HCT116 (cell line): ENCODE measurements around the gene GLT8D2. TPM values are rescaled to one million over a fixed set of nuclear protein-coding genes. Genes with fewer than 3 reads are reported as not detected.

Experiments used
- ATAC-seq: fragments of 200-7000 bp; cut with Tn5 transposase; 2 replicates; pipeline ENCODE4 v1.9.1; 2020; ENCODE audit warnings: mild to moderate bottlenecking, moderate library complexity
- BruUV-seq: library from RNA; stranded (reverse); fragments of 400-500 nt; replicated peaks from 2 replicates; lab custom pipeline; 2021; lab: Mats Ljungman, UMichigan
- CTCF ChIA-PET: fragments of 300-600 bp; sonication (Branson Sonifier 250); formaldehyde crosslinking; loops from one replicate; lab custom pipeline; 2021; ENCODE audit warnings: antibody characterized with exemption; lab: Charles Lee
- POLR2A ChIA-PET: fragments of 300-600, 350-600 bp; sonication (Branson Sonifier 250); formaldehyde crosslinking; loops from one replicate; lab custom pipeline; 2021; ENCODE audit warnings: antibody characterized with exemption; lab: Charles Lee
- RAD21 ChIA-PET, 2 experiments: fragments of 300-600 bp; sonication (Branson Sonifier 250); formaldehyde crosslinking; loops; one replicate each; lab custom pipeline; 2023; ENCODE audit warnings: low total read pairs in 2 of 2; ENCODE audit not compliant: uncharacterized antibody in 2 of 2, unreplicated experiment in 2 of 2, low non-redundant PET in 1 of 2; lab: Charles Lee
- DNase-seq: peaks from one replicate; pipeline ENCODE4 v3.0.0-alpha.2; 2010; ENCODE audit warnings: low read depth, low spot score
- H2AFZ ChIP-seq: fragments of 200-600 bp; shearing (Covaris generic), sonication (generic); 2 replicates; pipeline ENCODE4 v1.6.1; 2017; ENCODE audit warnings: low read depth, mixed run types, mixed read lengths, antibody characterized with exemption, low read length; ENCODE audit not compliant: poor library complexity, severe bottlenecking
- H3K27ac ChIP-seq: 2 replicates; pipeline ENCODE4 v1.5.1; 2012; ENCODE audit warnings: low read depth, low read length
- H3K27me3 ChIP-seq: fragments of 200-600 bp; sonication (generic); 2 replicates; pipeline ENCODE4 v1.6.1; 2016; ENCODE audit warnings: mixed run types, low read length, mixed read lengths; ENCODE audit not compliant: insufficient read depth
- H3K36me3 ChIP-seq, 2 experiments: fragments of 200-500 bp in 1 of 2; fragments of 200-600 bp in 1 of 2; sonication (Bioruptor generic) in 1 of 2; sonication (generic) in 1 of 2; 2 replicates each; pipeline versions ENCODE4 v1.5.1 to v1.6.1; 2014 to 2016; ENCODE audit warnings: low read length in 2 of 2, inconsistent platforms in 1 of 2, mixed read lengths in 1 of 2, mixed run types in 1 of 2; ENCODE audit not compliant: insufficient read depth in 2 of 2, control insufficient read depth in 1 of 2
- H3K4me1 ChIP-seq, 2 experiments: fragments of 200-600 bp in 1 of 2; sonication (generic) in 1 of 2; 2 replicates each; pipeline versions ENCODE4 v1.5.1 to v1.6.1; 2012 to 2017; ENCODE audit warnings: low read length in 2 of 2, inconsistent platforms in 1 of 2, mild to moderate bottlenecking in 1 of 2, mixed read lengths in 1 of 2, mixed run types in 1 of 2, moderate library complexity in 1 of 2; ENCODE audit not compliant: insufficient read depth in 2 of 2, control insufficient read depth in 1 of 2
- H3K4me2 ChIP-seq: fragments of 200-600 bp; sonication (generic); 2 replicates; pipeline ENCODE4 v1.6.1; 2017; ENCODE audit warnings: mixed run types, low read length, mixed read lengths
- H3K4me3 ChIP-seq, 2 experiments: fragments of 200-600 bp in 1 of 2; sonication (generic) in 1 of 2; replicated peaks in 1 of 2; 2 replicates each; pipeline ENCODE4 v1.5.1; 2011 to 2016; ENCODE audit warnings: low read length in 2 of 2, control low read depth in 1 of 2, low read depth in 1 of 2, mild to moderate bottlenecking in 1 of 2, mixed read lengths in 1 of 2, mixed run types in 1 of 2
- H3K79me2 ChIP-seq: fragments of 200-600 bp; sonication (generic); 2 replicates; pipeline ENCODE4 v1.6.1; 2017; ENCODE audit warnings: mild to moderate bottlenecking, mixed run types, low read length, moderate library complexity, mixed read lengths; ENCODE audit not compliant: insufficient read depth
- H3K9ac ChIP-seq: fragments of 200-600 bp; sonication (generic); 2 replicates; pipeline ENCODE4 v1.6.1; 2016; ENCODE audit warnings: low read length, mixed read lengths
- H3K9me2 ChIP-seq: fragments of 200-600 bp; sonication (generic), shearing (Covaris generic); 2 replicates; pipeline ENCODE4 v1.6.1; 2017; ENCODE audit warnings: mixed run types, mild to moderate bottlenecking, moderate library complexity; ENCODE audit not compliant: insufficient read depth
- H3K9me3 ChIP-seq, 2 experiments: fragments of 200-500 bp in 1 of 2; fragments of 200-600 bp in 1 of 2; sonication (Bioruptor generic) in 1 of 2; sonication (generic) in 1 of 2; 2 replicates each; pipeline ENCODE4 v1.6.1; 2014 to 2017; ENCODE audit warnings: low read length in 2 of 2, mixed read lengths in 2 of 2, inconsistent platforms in 1 of 2, low read depth in 1 of 2, mild to moderate bottlenecking in 1 of 2, mixed run types in 1 of 2, moderate library complexity in 1 of 2; ENCODE audit not compliant: control insufficient read depth in 1 of 2, insufficient read depth in 1 of 2
- H4K20me1 ChIP-seq: fragments of 200-600 bp; sonication (generic), shearing (Covaris generic); 2 replicates; pipeline ENCODE4 v1.6.1; 2017; ENCODE audit warnings: mixed run types, mild to moderate bottlenecking, moderate library complexity; ENCODE audit not compliant: insufficient read depth
- CBX3 ChIP-seq: IDR thresholded peaks from 2 replicates; pipeline ENCODE4 v1.6.1; 2012; ENCODE audit warnings: low read depth
- CEBPB ChIP-seq: IDR thresholded peaks from 2 replicates; pipeline ENCODE4 v1.6.1; 2012; ENCODE audit warnings: low read depth
- ELF1 ChIP-seq: IDR thresholded peaks from 2 replicates; pipeline ENCODE4 v1.6.1; 2012; ENCODE audit warnings: low read depth, borderline replicate concordance
- EZH2 ChIP-seq: fragments of 200-600 bp; sonication (generic); IDR thresholded peaks from 2 replicates; pipeline ENCODE4 v1.6.1; 2017; ENCODE audit warnings: antibody characterized with exemption, mixed run types
- EZH2phosphoT487 ChIP-seq: fragments of 200-600 bp; IDR thresholded peaks from 2 replicates; pipeline ENCODE4 v1.6.1; 2018; ENCODE audit warnings: antibody characterized with exemption, borderline replicate concordance
- FOSL1 ChIP-seq: IDR thresholded peaks from 2 replicates; pipeline ENCODE4 v1.6.1; 2012; ENCODE audit warnings: low read depth
- JUND ChIP-seq: IDR thresholded peaks from 2 replicates; pipeline ENCODE4 v1.6.1; 2012
- POLR2A ChIP-seq: IDR thresholded peaks from 2 replicates; pipeline ENCODE4 v1.7.0; 2011; ENCODE audit warnings: borderline replicate concordance; ENCODE audit not compliant: insufficient read depth, insufficient read length; ENCODE audit errors: extremely low read depth
- SIN3A ChIP-seq: IDR thresholded peaks from 2 replicates; pipeline ENCODE4 v1.6.1; 2012; ENCODE audit warnings: low read depth
- SRF ChIP-seq: IDR thresholded peaks from 2 replicates; pipeline ENCODE4 v1.6.1; 2012; ENCODE audit warnings: low read depth
- ZFX ChIP-seq: fragments of 450-650 bp; IDR thresholded peaks from 2 replicates; pipeline ENCODE4 v1.6.1; 2017
- intact Hi-C: fragments of 100-400 bp; cut with micrococcal nuclease; formaldehyde crosslinking; loops from 2 replicates; pipeline ENCODE4 v1.10.0; 2022
- total RNA-seq: library from RNA; stranded (reverse); gene quantifications from one replicate; pipeline ENCODE4 v1.2.1, GENCODE V29; 2021; ENCODE audit not compliant: unreplicated experiment
- TF ChIP-seq, protein P1 (sequence below): IDR thresholded peaks from 2 replicates; pipeline ENCODE4 v1.6.1; 2011; ENCODE audit warnings: mild to moderate bottlenecking, low read length, moderate library complexity; ENCODE audit not compliant: insufficient replicate concordance; ENCODE audit errors: extremely low read depth
- TF ChIP-seq, protein P2 (sequence below): IDR thresholded peaks from 2 replicates; pipeline ENCODE4 v1.6.1; 2012
- TF ChIP-seq, protein P3 (sequence below): IDR thresholded peaks from 2 replicates; pipeline ENCODE4 v1.6.1; 2012

The GLT8D2 gene
- total RNA-seq, 1 experiment from 2014 or later: 4.8 TPM

DNA sequence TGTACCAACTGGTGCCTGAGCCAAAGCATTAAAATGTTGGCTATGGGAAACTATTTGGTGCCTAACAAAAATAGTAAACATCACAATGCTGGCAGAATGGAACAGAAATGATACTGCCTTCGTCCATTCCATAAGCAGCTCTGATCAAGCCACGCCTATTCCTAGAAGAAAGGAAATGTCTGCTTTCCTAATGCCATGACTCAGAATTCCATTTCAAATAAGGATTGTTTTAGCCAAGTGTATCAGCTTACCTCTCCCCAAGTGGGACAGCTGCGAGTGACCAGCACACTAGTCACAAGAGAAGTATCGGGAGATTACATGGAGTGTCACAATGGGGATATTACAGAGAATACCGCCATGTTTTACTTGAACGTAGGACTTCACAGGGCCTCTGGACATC is 38.7 kb downstream of the GLT8D2 start (continued):
- TF ChIP-seq, protein P1, sequence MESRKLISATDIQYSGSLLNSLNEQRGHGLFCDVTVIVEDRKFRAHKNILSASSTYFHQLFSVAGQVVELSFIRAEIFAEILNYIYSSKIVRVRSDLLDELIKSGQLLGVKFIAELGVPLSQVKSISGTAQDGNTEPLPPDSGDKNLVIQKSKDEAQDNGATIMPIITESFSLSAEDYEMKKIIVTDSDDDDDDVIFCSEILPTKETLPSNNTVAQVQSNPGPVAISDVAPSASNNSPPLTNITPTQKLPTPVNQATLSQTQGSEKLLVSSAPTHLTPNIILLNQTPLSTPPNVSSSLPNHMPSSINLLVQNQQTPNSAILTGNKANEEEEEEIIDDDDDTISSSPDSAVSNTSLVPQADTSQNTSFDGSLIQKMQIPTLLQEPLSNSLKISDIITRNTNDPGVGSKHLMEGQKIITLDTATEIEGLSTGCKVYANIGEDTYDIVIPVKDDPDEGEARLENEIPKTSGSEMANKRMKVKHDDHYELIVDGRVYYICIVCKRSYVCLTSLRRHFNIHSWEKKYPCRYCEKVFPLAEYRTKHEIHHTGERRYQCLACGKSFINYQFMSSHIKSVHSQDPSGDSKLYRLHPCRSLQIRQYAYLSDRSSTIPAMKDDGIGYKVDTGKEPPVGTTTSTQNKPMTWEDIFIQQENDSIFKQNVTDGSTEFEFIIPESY: no peak
- TF ChIP-seq CEBPB: no peak
- no peak for TF ChIP-seq SIN3A
- TF ChIP-seq, all 23 proteins: peak for 0

DNA sequence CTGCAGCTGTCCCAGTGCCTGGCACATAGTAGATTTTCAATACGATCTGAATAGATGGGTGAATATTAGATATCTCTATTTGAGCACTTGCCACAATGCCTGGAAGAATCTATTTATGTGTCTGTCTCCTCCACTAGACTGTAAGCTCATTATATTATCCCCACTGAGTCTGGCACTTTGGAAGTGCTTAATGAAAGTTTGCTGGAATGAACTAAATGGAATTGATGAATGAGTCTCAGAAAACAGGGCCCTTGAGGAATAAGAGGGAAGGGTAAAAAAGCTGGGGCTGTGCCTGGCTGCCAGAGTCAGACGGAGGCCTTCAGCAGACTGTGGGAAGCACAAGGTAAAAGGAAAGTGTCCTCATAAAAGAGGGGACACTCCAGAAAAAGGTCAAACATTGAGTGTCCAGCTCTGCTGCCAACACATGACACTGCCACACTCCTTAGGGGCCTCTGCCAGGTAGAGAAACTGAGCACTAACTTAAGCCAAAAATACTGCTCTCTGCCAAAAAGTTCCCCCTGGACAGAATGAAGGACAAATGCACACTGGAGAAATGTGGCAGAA is 39.3 kb downstream of the GLT8D2 start:
- Histone ChIP-seq H3K27ac (no peak overlapping the region), H3K36me3 (no peaks in the 10 kb centered on the region), H3K4me2 (peak overlapping the region; percentile 13; the same call in 1 of the 2 replicates), H3K27me3 (no peaks in the 10 kb centered on the region), H3K9me3 (no peaks in the 10 kb centered on the region), H3K4me3 (no peak overlapping the region), H2AFZ (no peak overlapping the region), H3K9ac (no peak overlapping the region), H3K79me2 (no peaks in the 10 kb centered on the region), H4K20me1 (no peaks in the 10 kb centered on the region), H3K9me2 (no peaks in the 10 kb centered on the region), H3K4me1 (peaks cover 0 to 11% of the 10 kb centered on the region in 2 experiments; a peak in 1 of 4 replicates)
- no TSS peak for BruUV-seq
- no peak for ATAC-seq
- ChIA-PET RAD21 (no interaction called here), POLR2A (interaction anchor here (0.8 kb wide), 1 partner anchor 45 kb away, joined by 3 read pairs; the partner anchor contains the start of gene TDG), CTCF (no interaction called here)
- TF ChIP-seq EZH2phosphoT487: no peak
- intact Hi-C loops: no loop called here
- no peak for DNase-seq

DNA sequence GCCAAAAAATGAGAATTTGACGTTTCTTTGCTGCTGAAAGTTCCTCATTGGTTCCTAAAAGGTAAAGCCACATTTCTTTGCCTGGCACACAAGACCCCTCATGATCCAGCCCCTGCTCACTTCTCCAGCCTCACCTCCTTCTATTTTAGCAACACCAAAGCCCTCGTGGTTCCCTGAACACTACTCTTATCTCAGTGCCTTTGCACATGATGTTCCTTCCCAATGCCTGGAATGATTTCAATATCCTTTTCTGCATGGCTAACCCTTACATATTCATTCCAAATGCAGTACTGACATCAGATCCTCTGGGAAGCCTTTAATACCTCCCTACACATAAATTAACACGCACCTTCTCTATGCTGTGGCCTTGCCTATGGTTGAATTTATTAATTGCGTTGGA is 39.9 kb downstream of the GLT8D2 start:
- H3K79me2 ChIP-seq: no peaks in the 10 kb centered on the region
- H3K27ac ChIP-seq: no peak overlapping the region
- CTCF ChIA-PET: no interaction called here
- H3K9me2 ChIP-seq: no peaks in the 10 kb centered on the region
- H3K4me2 ChIP-seq: no peak overlapping the region
- RAD21 ChIA-PET: no interaction called here
- ATAC-seq (no peak), DNase-seq (no peak)
- no peaks in the 10 kb centered on the region for H3K36me3 ChIP-seq
- intact Hi-C loops: no loop called here
- H3K4me1 ChIP-seq: peaks cover 0 to 11% of the 10 kb centered on the region in 2 experiments; a peak in 1 of 4 replicates
- H3K27me3 ChIP-seq: no peaks in the 10 kb centered on the region
- H4K20me1 ChIP-seq: no peaks in the 10 kb centered on the region
- H3K4me3 ChIP-seq: no peak overlapping the region
- H3K9me3 ChIP-seq: no peaks in the 10 kb centered on the region
- no peak overlapping the region for H3K9ac ChIP-seq
- POLR2A ChIA-PET: no interaction called here
- no peak overlapping the region for H2AFZ ChIP-seq
- BruUV-seq: no TSS peak
- TF ChIP-seq EZH2phosphoT487 (no peak), JUND (no peak), ZFX (no peak), FOSL1 (no peak), EZH2 (no peak), POLR2A (no peak), SRF (no peak), CBX3 (no peak), SIN3A (no peak), ELF1 (no peak)
- TF ChIP-seq, protein P2, sequence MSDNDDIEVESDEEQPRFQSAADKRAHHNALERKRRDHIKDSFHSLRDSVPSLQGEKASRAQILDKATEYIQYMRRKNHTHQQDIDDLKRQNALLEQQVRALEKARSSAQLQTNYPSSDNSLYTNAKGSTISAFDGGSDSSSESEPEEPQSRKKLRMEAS: no peak
- TF ChIP-seq, protein P3, sequence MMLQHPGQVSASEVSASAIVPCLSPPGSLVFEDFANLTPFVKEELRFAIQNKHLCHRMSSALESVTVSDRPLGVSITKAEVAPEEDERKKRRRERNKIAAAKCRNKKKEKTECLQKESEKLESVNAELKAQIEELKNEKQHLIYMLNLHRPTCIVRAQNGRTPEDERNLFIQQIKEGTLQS: no peak
- TF ChIP-seq, protein P1: no peak
